Subcutaneous adipose tissue (tissue), 4 donors: ENCODE data around the gene DNM3. TPM values are rescaled to one million over a fixed set of nuclear protein-coding genes. Genes with fewer than 3 reads are reported as not detected.

Experiments used
- total RNA-seq, 4 donors: library from RNA; depleted of rRNA; stranded (reverse); fragments of >200 nt; gene quantifications; one replicate each; pipeline ENCODE4 v1.1.0, GENCODE V29; 2016
- TF ChIP-seq, protein P1 (sequence below): fragments of 450-650 bp; IDR thresholded peaks from one replicate; pipeline ENCODE4 v1.5.1; 2016; ENCODE audit warnings: low read depth, mild to moderate bottlenecking, control low read depth, antibody characterized with exemption, moderate library complexity

DNM3 gene
- total RNA-seq, 4 donors from 2014 or later, result 4.1 to 8.8 (median 7.6) TPM

DNA sequence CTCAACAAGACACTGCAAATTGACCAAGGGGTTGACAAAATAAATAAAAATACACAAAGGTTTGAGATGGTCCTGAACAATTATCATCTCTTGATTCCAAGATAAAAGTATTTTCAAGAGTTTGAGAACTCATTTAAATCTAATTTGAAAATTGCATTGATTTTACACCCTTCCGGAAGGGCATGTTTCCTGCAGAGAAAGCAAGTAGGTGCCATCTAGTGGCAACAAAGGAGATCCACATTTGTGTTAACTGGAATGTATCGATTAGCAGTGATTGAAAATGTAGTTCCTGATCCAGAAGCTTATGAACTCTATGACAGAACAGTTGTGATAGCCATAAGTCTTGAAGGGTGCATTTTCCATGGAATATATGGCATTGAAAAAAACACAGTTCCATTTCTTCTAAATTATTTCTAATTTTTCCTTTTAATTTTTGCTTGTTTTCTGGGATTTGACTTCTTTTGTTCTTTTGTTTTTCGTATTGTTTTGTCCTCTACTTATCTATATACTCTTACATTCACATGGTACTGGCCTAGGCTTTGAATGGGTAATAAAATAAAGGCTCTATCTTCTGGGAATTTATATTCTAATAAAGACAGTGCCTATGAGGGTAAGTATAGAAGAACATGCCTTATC, 143.7 kb downstream of the DNM3 start:
- TF ChIP-seq, protein P1, sequence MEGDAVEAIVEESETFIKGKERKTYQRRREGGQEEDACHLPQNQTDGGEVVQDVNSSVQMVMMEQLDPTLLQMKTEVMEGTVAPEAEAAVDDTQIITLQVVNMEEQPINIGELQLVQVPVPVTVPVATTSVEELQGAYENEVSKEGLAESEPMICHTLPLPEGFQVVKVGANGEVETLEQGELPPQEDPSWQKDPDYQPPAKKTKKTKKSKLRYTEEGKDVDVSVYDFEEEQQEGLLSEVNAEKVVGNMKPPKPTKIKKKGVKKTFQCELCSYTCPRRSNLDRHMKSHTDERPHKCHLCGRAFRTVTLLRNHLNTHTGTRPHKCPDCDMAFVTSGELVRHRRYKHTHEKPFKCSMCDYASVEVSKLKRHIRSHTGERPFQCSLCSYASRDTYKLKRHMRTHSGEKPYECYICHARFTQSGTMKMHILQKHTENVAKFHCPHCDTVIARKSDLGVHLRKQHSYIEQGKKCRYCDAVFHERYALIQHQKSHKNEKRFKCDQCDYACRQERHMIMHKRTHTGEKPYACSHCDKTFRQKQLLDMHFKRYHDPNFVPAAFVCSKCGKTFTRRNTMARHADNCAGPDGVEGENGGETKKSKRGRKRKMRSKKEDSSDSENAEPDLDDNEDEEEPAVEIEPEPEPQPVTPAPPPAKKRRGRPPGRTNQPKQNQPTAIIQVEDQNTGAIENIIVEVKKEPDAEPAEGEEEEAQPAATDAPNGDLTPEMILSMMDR, result no peak

GRCh38 chr1:171985639-171986038, 144.3 kb downstream of the DNM3 start:
- TF ChIP-seq, protein P1, result no peak

DNA sequence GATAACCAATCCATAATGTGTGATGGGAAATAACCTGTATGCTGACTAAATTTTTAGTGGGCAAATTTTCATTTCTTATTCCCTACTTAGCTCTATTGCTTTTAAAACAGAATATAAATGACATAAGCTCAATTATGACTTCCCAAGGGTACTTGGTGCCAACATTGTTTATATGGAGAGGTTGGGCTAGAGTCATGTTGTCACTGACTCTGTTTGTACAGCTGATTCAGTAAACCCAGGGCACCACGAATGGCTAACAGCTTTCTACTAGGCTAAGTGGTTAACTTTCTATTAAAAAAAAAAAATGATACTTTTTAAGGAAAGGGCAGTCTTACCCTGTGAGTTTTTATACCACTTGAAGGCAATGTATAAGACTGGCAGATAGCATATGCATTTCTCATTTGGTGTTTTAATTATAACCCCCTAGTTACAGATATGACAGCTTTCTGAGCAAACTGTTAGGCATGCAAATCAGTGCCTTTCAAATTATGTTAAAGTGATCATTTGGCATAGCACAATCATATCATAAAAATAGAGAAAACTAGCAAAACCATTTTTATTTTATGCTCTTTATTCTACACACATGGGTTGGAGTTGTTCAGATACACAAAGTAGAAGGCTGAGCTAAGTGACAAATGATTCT, 147.1 kb downstream of the DNM3 start:
- TF ChIP-seq, protein P1, result no peak

DNA sequence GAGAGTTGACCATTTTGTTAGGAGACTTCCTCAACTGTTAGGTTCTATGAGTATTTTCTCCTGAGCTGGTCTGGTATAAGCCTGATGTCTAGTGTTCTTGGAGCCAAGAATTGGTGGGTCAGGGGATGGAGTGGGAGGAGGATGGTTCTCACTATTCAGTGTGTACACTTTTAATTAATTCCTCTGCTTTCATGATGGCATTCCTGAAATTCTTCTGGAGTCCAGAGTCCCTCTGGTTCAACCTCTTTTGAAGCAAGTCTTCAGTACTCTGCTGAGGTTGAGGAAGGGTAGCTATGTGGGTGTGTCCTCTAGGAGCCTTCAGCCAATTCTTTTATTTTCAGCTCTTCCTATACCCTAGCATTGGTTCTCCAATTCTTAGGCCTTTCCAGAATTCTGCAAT, 149.1 kb downstream of the DNM3 start:
- TF ChIP-seq, protein P1, result no peak

- TF ChIP-seq, protein P1, result no peak
Measured at GRCh38 chr1:171994293-171994692, 153.0 kb downstream of the DNM3 start.

- TF ChIP-seq, protein P1, result no peak
Measured at GRCh38 chr1:171995573-171995972, 154.3 kb downstream of the DNM3 start.

- TF ChIP-seq, protein P1, result no peak
Measured at GRCh38 chr1:171997936-171998335, 156.6 kb downstream of the DNM3 start.
